ENCODE measurements around the gene OXGR1. TPM values are rescaled to one million over a fixed set of nuclear protein-coding genes. Genes with fewer than 3 reads are reported as not detected.

Gene OXGR1
- polyA plus RNA-seq, 1 donor from 2014 or later, result not detected

DNA sequence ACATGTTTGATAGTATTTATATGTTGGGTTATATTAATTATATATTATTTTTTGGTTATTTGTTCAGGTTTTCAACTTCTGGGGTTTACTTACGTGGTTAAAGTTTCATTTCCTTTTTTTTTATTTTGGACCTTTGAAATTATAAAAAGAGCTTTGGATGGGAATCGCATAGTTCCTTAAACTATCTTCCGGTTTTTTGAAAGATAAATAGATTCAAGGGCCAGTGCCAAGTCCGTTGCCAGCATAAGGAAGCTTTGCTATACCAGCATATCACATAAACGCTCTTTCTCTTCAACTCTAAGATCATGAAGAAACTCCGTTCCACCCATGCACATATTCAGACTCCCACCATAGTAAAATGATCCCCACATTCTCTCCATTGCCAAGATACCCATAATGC is 7.4 kb upstream of the OXGR1 start:
- no peaks in the 10 kb centered on the region for H3K9me3 ChIP-seq (ENCODE audit: low read length)
- H2AFZ ChIP-seq (ENCODE audit: low read depth, low read length), result no peak overlapping the region
- no peak overlapping the region for H3K9ac ChIP-seq (ENCODE audit: low read length)
- no peaks in the 10 kb centered on the region for H3F3A ChIP-seq (ENCODE audit: insufficient read depth, low read length, poor library complexity, severe bottlenecking)
- H3K27me3 ChIP-seq (ENCODE audit: insufficient read depth, low read depth, low read length), result no peaks in the 10 kb centered on the region
- H4K20me1 ChIP-seq (ENCODE audit: insufficient read depth), result no peaks in the 10 kb centered on the region
- no peaks in the 10 kb centered on the region for H3K36me3 ChIP-seq (ENCODE audit: insufficient read depth, low read length)
- H3K27ac ChIP-seq (ENCODE audit: low read length), result no peak overlapping the region
- TF ChIP-seq EP300 (conservative IDR thresholded peaks at IDR 0.05; ENCODE audit: poor library complexity, severe bottlenecking), result no peak
- TF ChIP-seq, protein P1, sequence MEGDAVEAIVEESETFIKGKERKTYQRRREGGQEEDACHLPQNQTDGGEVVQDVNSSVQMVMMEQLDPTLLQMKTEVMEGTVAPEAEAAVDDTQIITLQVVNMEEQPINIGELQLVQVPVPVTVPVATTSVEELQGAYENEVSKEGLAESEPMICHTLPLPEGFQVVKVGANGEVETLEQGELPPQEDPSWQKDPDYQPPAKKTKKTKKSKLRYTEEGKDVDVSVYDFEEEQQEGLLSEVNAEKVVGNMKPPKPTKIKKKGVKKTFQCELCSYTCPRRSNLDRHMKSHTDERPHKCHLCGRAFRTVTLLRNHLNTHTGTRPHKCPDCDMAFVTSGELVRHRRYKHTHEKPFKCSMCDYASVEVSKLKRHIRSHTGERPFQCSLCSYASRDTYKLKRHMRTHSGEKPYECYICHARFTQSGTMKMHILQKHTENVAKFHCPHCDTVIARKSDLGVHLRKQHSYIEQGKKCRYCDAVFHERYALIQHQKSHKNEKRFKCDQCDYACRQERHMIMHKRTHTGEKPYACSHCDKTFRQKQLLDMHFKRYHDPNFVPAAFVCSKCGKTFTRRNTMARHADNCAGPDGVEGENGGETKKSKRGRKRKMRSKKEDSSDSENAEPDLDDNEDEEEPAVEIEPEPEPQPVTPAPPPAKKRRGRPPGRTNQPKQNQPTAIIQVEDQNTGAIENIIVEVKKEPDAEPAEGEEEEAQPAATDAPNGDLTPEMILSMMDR (IDR thresholded peaks at IDR 0.05; ENCODE audit: poor library complexity, severe bottlenecking), result no peak
- TF ChIP-seq EZH2 (IDR thresholded peaks at IDR 0.05; ENCODE audit: borderline replicate concordance, insufficient read depth, low read length, poor library complexity, severe bottlenecking), result no peak
- no peak for TF ChIP-seq MXI1 (conservative IDR thresholded peaks at IDR 0.05; ENCODE audit: poor library complexity, severe bottlenecking)
- no peak for TF ChIP-seq POLR2AphosphoS5 (IDR thresholded peaks at IDR 0.05)
- H3K79me2 ChIP-seq (replicated peaks; ENCODE audit: insufficient read depth, low read length), result no peaks in the 10 kb centered on the region
- H3K9me2 ChIP-seq (ENCODE audit: insufficient read depth, low read length), result no peaks in the 10 kb centered on the region
- no peak overlapping the region for H3K4me2 ChIP-seq (ENCODE audit: low read length)
- no peak overlapping the region for H3K4me3 ChIP-seq (ENCODE audit: low read length)

- Histone ChIP-seq H2AFZ (ENCODE audit: low read depth, low read length) (no peak overlapping the region), H3K27me3 (ENCODE audit: insufficient read depth, low read depth, low read length) (no peaks in the 10 kb centered on the region), H3K9me2 (ENCODE audit: insufficient read depth, low read length) (no peaks in the 10 kb centered on the region), H3K4me3 (ENCODE audit: low read length) (no peak overlapping the region), H3K4me2 (ENCODE audit: low read length) (no peak overlapping the region), H3K9ac (ENCODE audit: low read length) (no peak overlapping the region), H3K79me2 (replicated peaks; ENCODE audit: insufficient read depth, low read length) (no peaks in the 10 kb centered on the region), H4K20me1 (ENCODE audit: insufficient read depth) (no peaks in the 10 kb centered on the region), H3F3A (ENCODE audit: insufficient read depth, low read length, poor library complexity, severe bottlenecking) (no peaks in the 10 kb centered on the region), H3K9me3 (ENCODE audit: low read length) (no peaks in the 10 kb centered on the region), H3K36me3 (ENCODE audit: insufficient read depth, low read length) (no peaks in the 10 kb centered on the region), H3K27ac (ENCODE audit: low read length) (no peak overlapping the region)
- TF ChIP-seq MXI1 (conservative IDR thresholded peaks at IDR 0.05; ENCODE audit: poor library complexity, severe bottlenecking) (no peak), POLR2AphosphoS5 (IDR thresholded peaks at IDR 0.05) (no peak), SMC3 (conservative IDR thresholded peaks at IDR 0.05; ENCODE audit: poor library complexity) (no peak), TAF1 (IDR thresholded peaks at IDR 0.05; ENCODE audit: low read depth) (no peak), EP300 (conservative IDR thresholded peaks at IDR 0.05; ENCODE audit: poor library complexity, severe bottlenecking) (no peak), RAD21 (conservative IDR thresholded peaks at IDR 0.05) (no peak), EZH2 (IDR thresholded peaks at IDR 0.05; ENCODE audit: borderline replicate concordance, insufficient read depth, low read length, poor library complexity, severe bottlenecking) (no peak)
- TF ChIP-seq, protein P2, sequence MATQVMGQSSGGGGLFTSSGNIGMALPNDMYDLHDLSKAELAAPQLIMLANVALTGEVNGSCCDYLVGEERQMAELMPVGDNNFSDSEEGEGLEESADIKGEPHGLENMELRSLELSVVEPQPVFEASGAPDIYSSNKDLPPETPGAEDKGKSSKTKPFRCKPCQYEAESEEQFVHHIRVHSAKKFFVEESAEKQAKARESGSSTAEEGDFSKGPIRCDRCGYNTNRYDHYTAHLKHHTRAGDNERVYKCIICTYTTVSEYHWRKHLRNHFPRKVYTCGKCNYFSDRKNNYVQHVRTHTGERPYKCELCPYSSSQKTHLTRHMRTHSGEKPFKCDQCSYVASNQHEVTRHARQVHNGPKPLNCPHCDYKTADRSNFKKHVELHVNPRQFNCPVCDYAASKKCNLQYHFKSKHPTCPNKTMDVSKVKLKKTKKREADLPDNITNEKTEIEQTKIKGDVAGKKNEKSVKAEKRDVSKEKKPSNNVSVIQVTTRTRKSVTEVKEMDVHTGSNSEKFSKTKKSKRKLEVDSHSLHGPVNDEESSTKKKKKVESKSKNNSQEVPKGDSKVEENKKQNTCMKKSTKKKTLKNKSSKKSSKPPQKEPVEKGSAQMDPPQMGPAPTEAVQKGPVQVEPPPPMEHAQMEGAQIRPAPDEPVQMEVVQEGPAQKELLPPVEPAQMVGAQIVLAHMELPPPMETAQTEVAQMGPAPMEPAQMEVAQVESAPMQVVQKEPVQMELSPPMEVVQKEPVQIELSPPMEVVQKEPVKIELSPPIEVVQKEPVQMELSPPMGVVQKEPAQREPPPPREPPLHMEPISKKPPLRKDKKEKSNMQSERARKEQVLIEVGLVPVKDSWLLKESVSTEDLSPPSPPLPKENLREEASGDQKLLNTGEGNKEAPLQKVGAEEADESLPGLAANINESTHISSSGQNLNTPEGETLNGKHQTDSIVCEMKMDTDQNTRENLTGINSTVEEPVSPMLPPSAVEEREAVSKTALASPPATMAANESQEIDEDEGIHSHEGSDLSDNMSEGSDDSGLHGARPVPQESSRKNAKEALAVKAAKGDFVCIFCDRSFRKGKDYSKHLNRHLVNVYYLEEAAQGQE (IDR thresholded peaks at IDR 0.05; ENCODE audit: borderline replicate concordance), result no peak
These were observed 6.1 kb upstream of the OXGR1 start for GRCh38 chr13:97000295-97000925.

Measured in neural cell (in vitro differentiated cells).